SJSA1 (cell line): ENCODE measurements around the gene ANKH. TPM values are rescaled to one million over a fixed set of nuclear protein-coding genes. Genes with fewer than 3 reads are reported as not detected.

ENCODE experiments used
- DNase-seq, 2 experiments: peaks; one replicate each; pipeline ENCODE4 v3.0.0-alpha.2; 2015 to 2020; ENCODE audit warnings: low spot score in 2 of 2, low read depth in 1 of 2
- H3K27ac ChIP-seq: fragments of 250-450 bp; sonication (Bioruptor Pico); 2 replicates; pipeline ENCODE4 v1.5.1; 2020; ENCODE audit warnings: mild to moderate bottlenecking, moderate library complexity
- H3K27me3 ChIP-seq: fragments of 250-450 bp; sonication (Bioruptor Pico); replicated peaks from 2 replicates; pipeline ENCODE4 v1.5.1; 2020; ENCODE audit warnings: mild to moderate bottlenecking, moderate library complexity
- H3K36me3 ChIP-seq: fragments of 250-450 bp; sonication (Bioruptor Pico); 2 replicates; pipeline ENCODE4 v1.5.1; 2020; ENCODE audit warnings: mild to moderate bottlenecking
- H3K4me1 ChIP-seq: fragments of 250-450 bp; sonication (Bioruptor Pico); replicated peaks from 2 replicates; pipeline ENCODE4 v1.6.1; 2021; ENCODE audit warnings: mild to moderate bottlenecking
- H3K4me3 ChIP-seq: fragments of 250-450 bp; sonication (Bioruptor Pico); 2 replicates; pipeline ENCODE4 v1.5.1; 2020; ENCODE audit warnings: mild to moderate bottlenecking
- H3K9me3 ChIP-seq: fragments of 250-450 bp; sonication (Bioruptor Pico); replicated peaks from 2 replicates; pipeline ENCODE4 v1.5.1; 2020; ENCODE audit warnings: mild to moderate bottlenecking
- total RNA-seq: library from RNA; depleted of rRNA; stranded (reverse); fragments of >200 nt; shearing (Covaris generic); gene quantifications from 2 replicates; pipeline ENCODE4 v1.2.3, GENCODE V29; 2014

The ANKH gene
- total RNA-seq, 1 experiment from 2014 or later = 13.8 TPM

DNA sequence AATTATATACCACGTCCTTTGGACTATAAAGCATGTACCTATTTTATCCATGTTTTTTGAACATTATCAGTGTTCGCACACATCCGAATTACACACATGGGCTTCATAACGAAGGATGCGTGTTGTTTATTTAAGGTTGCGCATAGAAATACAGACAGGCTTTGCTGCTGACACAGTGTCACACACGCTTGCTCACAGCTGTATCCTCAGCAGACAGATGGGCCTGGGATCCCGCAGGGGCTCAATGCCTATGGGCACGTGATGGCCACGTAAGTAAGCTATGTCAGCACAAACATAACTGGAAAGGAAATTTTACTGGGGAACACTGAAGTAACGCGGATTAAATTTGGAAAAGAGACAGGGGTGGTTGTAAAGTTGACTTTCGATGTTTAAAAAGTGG, 130.4 kb downstream of the ANKH start:
- no peaks in the 10 kb centered on the region; the same call in 1 of the 2 replicates for H3K36me3 ChIP-seq
- H3K4me3 ChIP-seq = no peak overlapping the region

DNA sequence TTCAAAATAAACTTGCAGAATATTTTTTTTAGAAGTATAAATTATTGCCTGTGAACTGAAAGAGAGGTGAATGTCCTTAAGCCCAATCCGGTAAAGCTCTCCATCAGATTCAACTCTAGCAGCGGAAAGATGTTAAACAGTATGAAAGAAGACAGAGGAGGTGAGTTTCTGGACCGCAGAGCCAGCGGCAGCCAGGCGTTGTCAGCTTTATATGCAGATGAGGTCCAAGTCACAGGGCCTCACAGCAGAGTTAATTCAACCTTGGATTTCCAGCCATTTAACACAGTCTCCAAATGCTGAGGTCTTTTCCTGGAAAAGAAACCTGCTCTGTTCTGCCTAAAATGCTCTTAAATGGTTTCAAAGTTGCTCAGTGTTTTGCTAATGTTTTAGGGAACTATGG, 131.6 kb downstream of the ANKH start:
- H3K9me3 ChIP-seq = no peaks in the 10 kb centered on the region
- H3K36me3 ChIP-seq = no peaks in the 10 kb centered on the region; the same call in 1 of the 2 replicates
- DNase-seq = no peak
- H3K27ac ChIP-seq = no peak overlapping the region
- H3K27me3 ChIP-seq = no peaks in the 10 kb centered on the region
- H3K4me1 ChIP-seq = peaks cover 27% of the 10 kb centered on the region
- no peak overlapping the region for H3K4me3 ChIP-seq

More for the DNA sequence above, 130.4 kb downstream of the ANKH start:
- no peak overlapping the region for H3K27ac ChIP-seq
- no peaks in the 10 kb centered on the region for H3K9me3 ChIP-seq
- H3K4me1 ChIP-seq = peaks cover 27% of the 10 kb centered on the region
- DNase-seq = no peak
- no peaks in the 10 kb centered on the region for H3K27me3 ChIP-seq

DNA sequence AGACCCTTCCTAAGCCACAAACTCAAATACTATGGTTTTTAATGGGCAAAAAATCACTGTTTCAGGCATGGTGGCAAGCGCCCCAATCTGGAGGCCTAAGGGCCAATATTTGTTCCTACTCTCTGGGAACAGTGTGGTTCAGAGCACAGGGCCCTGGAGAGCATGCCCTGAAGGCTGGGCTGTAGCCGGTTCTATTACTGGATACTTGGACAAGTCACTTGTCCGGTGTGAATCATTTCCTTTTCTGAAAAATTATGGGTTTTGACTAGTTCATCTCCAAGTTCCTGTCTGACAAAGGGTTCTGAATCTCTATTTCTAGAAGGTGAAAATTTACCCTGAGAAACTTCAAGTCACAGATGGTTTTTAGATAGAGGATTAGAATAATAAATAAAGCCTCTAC, 132.0 kb downstream of the ANKH start:
- no peaks in the 10 kb centered on the region; the same call in 1 of the 2 replicates for H3K36me3 ChIP-seq
- H3K9me3 ChIP-seq = no peaks in the 10 kb centered on the region
- H3K4me3 ChIP-seq = no peak overlapping the region
- no peak for DNase-seq
- H3K27me3 ChIP-seq = no peaks in the 10 kb centered on the region
- no peak overlapping the region for H3K27ac ChIP-seq
- H3K4me1 ChIP-seq = peaks cover 26% of the 10 kb centered on the region

DNA sequence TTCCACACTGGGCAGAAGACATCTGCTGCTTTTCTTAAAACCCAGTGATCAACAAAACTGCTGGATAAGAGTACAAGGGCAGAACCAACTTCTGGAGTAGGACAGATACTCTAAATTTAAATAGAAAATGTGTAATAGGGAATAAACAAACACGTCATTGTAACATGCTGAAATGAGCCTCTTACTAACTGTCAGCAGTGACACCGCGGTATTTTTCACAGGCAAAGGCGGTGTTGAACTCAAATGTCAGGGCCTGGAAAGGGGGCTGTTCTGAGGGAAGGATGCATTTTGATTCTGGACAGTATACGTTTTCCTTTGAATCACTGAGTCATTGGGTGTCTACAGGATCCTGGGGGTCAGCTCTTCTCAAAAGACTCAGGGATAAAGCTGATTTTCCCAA, 133.5 kb downstream of the ANKH start:
- H3K4me3 ChIP-seq = no peak overlapping the region
- DNase-seq = no peak
- no peaks in the 10 kb centered on the region for H3K9me3 ChIP-seq
- peaks cover 11% of the 10 kb centered on the region for H3K4me1 ChIP-seq
- H3K27ac ChIP-seq = no peak overlapping the region
- H3K27me3 ChIP-seq = no peaks in the 10 kb centered on the region
- no peaks in the 10 kb centered on the region; the same call in 1 of the 2 replicates for H3K36me3 ChIP-seq

DNA sequence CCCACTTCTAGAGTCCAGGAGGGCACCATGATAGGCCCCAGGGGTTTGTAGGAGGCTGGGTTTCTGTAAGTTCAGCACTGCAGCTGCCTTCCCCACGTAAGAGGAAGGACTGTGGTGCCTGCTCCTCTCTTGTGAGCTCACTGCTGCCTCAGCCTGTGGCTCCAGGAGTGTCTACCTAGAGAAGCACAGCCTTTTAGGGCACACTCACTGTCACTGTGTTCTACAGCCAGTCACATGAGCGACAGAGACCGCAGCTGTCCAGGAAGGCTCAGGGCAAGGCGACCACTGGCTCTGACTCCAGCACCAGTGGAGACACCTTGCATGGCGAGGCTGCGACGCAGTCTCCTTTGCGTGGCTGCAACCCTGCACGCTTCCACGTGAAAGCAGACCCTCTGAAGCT, 134.3 kb downstream of the ANKH start:
- no peaks in the 10 kb centered on the region for H3K9me3 ChIP-seq
- H3K4me3 ChIP-seq = no peak overlapping the region
- H3K36me3 ChIP-seq = no peaks in the 10 kb centered on the region; the same call in 1 of the 2 replicates
- H3K4me1 ChIP-seq = peaks cover 9% of the 10 kb centered on the region
- no peak overlapping the region for H3K27ac ChIP-seq
- no peaks in the 10 kb centered on the region for H3K27me3 ChIP-seq
- no peak for DNase-seq

DNA sequence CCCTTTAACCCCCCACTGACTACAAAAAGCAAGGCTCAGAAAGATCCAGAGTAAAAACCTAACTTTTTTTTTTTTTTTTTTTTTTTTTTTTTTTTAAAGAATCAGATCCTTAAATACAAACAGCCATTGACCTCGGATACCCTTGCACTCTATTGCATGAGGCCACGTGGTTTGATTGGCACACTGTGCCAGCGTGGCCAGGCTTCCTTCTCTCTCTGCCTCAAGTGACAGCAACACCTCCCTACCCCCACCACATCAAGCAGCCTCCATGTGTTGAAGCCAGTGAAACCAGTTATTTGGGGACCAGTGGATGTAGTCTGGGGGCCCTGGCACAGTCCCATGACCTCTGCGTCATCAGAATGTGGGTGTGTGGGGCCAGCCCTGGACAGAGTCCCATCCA, 135.6 kb downstream of the ANKH start:
- peaks cover 9% of the 10 kb centered on the region for H3K4me1 ChIP-seq
- H3K9me3 ChIP-seq = no peaks in the 10 kb centered on the region
- H3K27ac ChIP-seq = no peak overlapping the region
- H3K4me3 ChIP-seq = no peak overlapping the region
- H3K27me3 ChIP-seq = no peaks in the 10 kb centered on the region
- no peaks in the 10 kb centered on the region; the same call in 1 of the 2 replicates for H3K36me3 ChIP-seq
- DNase-seq = no peak

DNA sequence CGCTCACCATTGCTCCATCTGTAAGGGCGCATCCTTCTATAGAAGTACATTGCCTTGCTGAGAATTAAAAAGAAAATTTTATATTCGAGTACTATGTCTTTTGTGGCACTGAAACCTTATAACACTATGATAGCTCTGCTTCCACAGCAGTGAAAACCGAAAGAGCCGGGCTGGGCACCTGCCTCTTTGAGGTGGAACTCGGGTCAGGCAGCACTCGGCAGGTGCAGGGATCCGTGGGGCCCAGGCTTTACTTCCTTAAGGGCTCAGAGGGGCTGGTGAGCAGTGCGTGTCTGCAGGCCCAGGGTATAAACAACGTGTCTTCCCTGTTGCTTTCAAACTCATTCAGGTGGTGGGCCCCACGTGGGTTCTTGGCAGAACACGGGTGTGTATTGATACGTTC, 137.2 kb downstream of the ANKH start:
- Histone ChIP-seq H3K36me3 (no peaks in the 10 kb centered on the region), H3K27ac (no peak overlapping the region), H3K4me3 (no peak overlapping the region), H3K27me3 (no peaks in the 10 kb centered on the region), H3K4me1 (peaks cover 3% of the 10 kb centered on the region), H3K9me3 (no peaks in the 10 kb centered on the region)
- no peak for DNase-seq

DNA sequence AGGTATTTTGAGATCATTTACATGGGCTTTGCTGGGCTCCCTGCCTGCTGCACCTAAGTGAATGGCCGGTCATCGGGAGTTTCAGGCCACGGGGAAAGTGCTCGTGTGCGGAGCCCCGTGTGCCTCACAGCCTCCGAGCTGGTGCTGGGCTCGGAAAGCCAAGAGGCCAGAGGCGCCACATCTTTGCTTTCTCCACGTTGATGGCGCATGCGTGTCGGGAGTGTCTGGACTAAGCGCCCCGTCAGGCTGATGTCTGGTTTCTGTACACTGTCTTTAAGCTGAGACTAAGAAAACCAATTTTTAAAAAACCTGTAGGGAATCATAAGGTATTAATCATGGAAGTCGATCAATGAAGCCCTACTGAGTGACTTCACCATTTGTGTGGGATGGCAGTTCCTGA, 137.9 kb downstream of the ANKH start:
- Histone ChIP-seq H3K27me3 (no peaks in the 10 kb centered on the region), H3K36me3 (no peaks in the 10 kb centered on the region), H3K4me1 (no peaks in the 10 kb centered on the region; the same call in 1 of the 2 replicates), H3K9me3 (no peaks in the 10 kb centered on the region), H3K4me3 (no peak overlapping the region), H3K27ac (no peak overlapping the region)
- no peak for DNase-seq

DNA sequence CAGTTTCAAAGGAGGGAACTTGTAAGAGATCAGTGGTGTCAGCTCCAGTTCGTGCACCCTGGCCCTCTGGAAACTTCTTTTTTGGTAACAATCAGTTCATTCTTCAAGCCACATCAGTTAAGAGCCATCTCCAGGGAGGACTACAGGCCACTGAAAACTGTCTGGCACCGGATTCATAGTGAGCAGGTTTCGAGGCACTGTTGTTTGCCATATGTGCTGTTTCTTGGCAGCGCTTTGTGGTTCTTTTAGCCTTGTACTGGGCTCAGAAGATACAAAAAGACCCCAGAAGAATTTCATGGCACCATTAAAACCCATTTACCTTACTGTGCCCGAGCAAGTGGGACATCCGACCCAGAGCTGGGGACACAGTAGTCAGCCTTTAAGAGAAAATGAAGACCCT, 138.6 kb downstream of the ANKH start:
- no peak for DNase-seq
- Histone ChIP-seq H3K36me3 (no peaks in the 10 kb centered on the region), H3K4me3 (no peak overlapping the region), H3K27me3 (no peaks in the 10 kb centered on the region), H3K9me3 (no peaks in the 10 kb centered on the region), H3K4me1 (no peaks in the 10 kb centered on the region; the same call in 1 of the 2 replicates), H3K27ac (no peak overlapping the region)

DNA sequence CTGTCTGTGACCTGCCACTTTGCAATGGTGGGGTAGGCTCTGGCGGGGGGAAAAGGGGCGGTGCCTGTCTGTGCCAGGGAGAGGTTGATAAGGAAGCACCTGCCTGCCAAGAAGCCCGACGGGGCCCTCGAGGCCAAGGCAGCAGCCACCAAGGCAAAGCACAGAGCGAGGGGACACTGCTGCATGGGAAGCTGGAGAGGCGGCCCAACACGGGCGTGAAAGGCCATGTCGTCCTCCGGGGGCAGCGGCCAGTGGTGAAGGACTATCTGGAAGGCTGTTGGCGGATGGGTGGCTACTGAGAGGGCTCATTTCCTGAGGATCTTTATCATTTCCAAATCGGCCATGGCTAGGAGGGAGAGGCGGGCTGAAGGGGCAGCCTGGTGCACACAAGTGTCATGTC, 140.7 kb downstream of the ANKH start:
- no peak for DNase-seq
- H3K36me3 ChIP-seq = no peaks in the 10 kb centered on the region
- peaks cover 17% of the 10 kb centered on the region for H3K4me1 ChIP-seq
- no peaks in the 10 kb centered on the region for H3K9me3 ChIP-seq
- H3K27me3 ChIP-seq = no peaks in the 10 kb centered on the region
- no peak overlapping the region for H3K4me3 ChIP-seq
- no peak overlapping the region for H3K27ac ChIP-seq

DNA sequence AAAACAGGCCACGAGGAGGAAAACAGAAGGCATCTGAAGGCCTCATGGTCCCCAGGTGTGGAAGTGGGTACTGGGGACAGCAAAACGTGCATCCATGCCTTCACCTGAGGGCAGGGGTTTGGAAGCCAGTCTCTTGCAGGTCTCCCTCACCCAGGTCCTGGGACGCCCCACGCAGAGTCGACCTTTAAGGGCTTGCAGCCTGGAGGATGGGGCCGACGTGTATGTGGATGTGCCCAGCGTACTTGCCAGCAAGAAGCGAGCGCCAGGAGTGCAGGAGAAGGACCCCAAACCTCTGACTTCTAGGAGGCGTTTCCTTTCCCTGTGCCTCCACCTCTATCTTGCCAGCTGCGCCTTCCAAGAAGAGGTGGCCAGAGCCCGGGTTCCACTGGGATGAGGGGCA, 141.1 kb downstream of the ANKH start:
- Histone ChIP-seq H3K4me1 (peaks cover 20% of the 10 kb centered on the region), H3K4me3 (no peak overlapping the region), H3K27ac (no peak overlapping the region), H3K9me3 (no peaks in the 10 kb centered on the region), H3K36me3 (no peaks in the 10 kb centered on the region), H3K27me3 (no peaks in the 10 kb centered on the region)
- no peak for DNase-seq

DNA sequence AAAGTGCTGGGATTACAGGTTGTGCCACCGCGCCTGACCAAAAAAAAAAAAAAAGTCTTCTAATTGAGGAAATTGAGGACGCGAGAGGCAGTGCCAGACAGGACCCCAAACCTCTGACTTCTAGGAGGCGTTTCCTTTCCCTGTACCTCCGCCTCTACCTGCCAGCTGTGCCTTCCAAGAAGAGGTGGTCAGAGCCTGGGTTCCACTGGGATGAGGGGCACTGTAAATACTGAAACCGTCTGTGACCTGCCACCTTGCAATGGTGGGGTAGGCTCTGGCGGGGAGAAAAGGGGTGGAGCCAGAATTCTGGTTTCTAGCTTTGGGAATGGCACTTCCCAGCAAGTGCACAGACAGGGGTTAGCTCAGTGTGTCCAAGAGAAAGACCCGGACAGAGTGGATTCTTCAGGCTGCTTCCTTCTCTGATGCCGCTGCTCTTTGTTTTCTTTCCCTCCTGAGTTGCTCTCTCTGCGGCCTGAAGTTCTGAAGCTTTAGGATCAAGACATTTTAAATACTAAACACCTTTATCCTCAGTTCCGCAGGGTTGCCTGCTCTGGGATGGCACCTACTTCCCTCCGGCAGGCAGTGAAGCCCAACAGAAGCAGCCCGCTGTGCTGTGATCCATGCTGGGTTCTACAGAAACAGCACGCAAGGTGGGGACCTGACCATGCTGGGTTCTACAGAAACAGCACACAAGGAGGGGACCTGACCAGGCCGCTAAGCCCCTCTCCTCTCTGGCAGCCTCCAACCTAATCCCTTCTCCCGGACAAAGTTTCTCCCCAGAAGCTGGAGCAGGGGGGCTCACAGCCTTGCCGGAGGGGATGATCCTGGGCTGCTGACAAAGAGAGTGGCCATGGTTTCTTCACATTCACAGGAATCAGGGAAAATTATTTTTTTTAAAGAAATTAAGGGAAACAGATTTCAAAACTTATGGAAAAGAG, 141.9 kb downstream of the ANKH start:
- Histone ChIP-seq H3K4me3 (no peak overlapping the region), H3K36me3 (no peaks in the 10 kb centered on the region), H3K9me3 (no peaks in the 10 kb centered on the region), H3K4me1 (peaks cover 20% of the 10 kb centered on the region), H3K27ac (no peak overlapping the region), H3K27me3 (no peaks in the 10 kb centered on the region)
- DNase-seq = no peak

DNA sequence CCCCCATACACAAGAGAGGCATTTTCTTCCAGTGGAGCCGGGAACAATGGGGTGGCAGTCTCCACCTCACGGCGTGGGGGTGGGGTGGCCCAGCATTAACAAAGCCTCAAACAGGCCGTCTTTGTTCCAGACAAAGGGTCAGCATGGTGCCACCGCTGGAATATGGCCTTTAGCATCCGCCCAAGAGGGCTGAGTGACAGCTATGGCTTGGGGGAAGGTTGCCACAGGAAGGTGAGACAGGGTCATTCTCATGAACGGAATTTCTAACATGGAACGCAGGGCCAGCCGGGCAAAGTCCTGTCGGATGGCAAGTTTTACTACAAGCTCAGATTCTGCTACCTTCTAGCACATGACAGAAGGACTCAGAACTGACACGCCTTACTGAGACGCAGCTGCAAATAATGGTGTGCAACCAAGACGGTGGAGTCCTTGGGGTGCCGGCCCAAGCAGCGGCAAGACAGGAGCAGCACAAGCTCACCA, 143.1 kb downstream of the ANKH start:
- Histone ChIP-seq H3K4me3 (no peak overlapping the region), H3K27ac (no peak overlapping the region), H3K36me3 (no peaks in the 10 kb centered on the region), H3K9me3 (no peaks in the 10 kb centered on the region), H3K27me3 (no peaks in the 10 kb centered on the region), H3K4me1 (peaks cover 20% of the 10 kb centered on the region)
- no peak for DNase-seq

DNA sequence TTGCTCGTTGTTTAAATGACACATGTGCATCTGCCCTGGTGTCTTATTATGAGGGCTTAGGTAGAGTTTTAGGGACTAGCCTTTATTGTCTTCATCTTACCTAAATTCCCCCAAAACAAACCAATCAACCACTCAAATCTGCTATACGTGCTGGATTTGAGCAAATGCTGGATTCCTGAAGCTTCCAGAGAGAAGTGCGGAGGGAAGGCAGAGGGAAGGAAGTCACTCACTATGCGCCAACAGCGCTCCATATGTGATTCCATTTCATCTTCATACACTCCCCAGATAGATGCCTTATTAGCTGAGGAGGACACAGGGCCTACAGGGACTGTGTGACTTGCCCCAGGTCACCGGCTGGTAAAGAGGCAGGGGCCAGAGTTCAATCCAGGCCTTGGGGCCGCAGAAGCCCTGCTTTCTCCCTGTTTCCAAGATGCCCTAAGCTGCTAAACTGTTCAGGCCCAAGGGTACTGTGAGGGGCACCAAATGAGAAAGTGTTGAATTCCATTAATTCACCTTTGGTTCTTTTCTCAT, 143.6 kb downstream of the ANKH start:
- Histone ChIP-seq H3K4me1 (peaks cover 20% of the 10 kb centered on the region), H3K27ac (no peak overlapping the region)

More for the DNA sequence above, 143.6 kb downstream of the ANKH start:
- Histone ChIP-seq H3K9me3 (no peaks in the 10 kb centered on the region), H3K36me3 (no peaks in the 10 kb centered on the region), H3K4me3 (no peak overlapping the region), H3K27me3 (no peaks in the 10 kb centered on the region)
- DNase-seq = no peak
